SK-N-MC (cell line): Measurements from ENCODE around the gene CHST3.

Source experiments
- EZH2 ChIP-seq: fragments of 200-600 bp; sonication (generic); IDR thresholded peaks from one replicate; pipeline ENCODE4 v1.6.1; 2017; ENCODE audit warnings: antibody characterized with exemption
- POLR2AphosphoS5 ChIP-seq: IDR thresholded peaks from 2 replicates; pipeline ENCODE4 v1.6.1; 2012; ENCODE audit warnings: mild to moderate bottlenecking, low read depth, low read length, borderline replicate concordance

DNA sequence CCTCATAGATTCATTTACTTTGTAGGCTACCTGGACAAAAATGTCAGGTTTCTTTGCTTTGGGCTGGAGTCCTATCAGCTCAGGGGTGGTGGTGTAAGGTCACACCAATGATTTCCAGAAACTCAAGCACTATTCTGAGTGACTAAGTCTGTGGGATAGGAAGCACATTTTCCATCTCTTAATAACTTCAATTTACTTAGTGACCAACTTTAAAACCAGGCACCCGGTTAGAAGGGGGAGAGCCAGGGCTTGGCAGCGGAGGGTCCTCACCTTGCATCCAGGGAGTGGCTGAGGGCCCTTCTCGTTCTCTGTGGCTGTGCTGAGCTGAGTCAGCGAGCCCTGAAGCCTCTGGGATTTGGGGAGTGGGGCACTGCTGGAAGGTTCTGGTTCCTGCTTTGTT lies 6.7 kb downstream of the CHST3 start:
- TF ChIP-seq EZH2, result no peak
- TF ChIP-seq POLR2AphosphoS5, result no peak
